ENCODE data around the gene HBG2.

Gene HBG2

GRCh38 chr11:5247472-5248192, 6.9 kb downstream of the HBG2 start:
- Mint-ChIP-seq H3K4me1 (ENCODE audit: low read depth) (no peaks in the 10 kb centered on the region), H3K27ac (no peak overlapping the region), H3K27me3 (peaks cover 8% of the 10 kb centered on the region), H3K36me3 (no peaks in the 10 kb centered on the region), H3K4me3 (no peak overlapping the region), H3K9me3 (ENCODE audit: low read depth) (no peaks in the 10 kb centered on the region)

GRCh38 chr11:5246772-5247471, 7.7 kb downstream of the HBG2 start:
- H3K27ac Mint-ChIP-seq = no peak overlapping the region
- no peak overlapping the region for H3K4me3 Mint-ChIP-seq
- no peaks in the 10 kb centered on the region for H3K36me3 Mint-ChIP-seq
- no peaks in the 10 kb centered on the region for H3K9me3 Mint-ChIP-seq (ENCODE audit: low read depth)
- H3K27me3 Mint-ChIP-seq = peaks cover 9% of the 10 kb centered on the region
- H3K4me1 Mint-ChIP-seq (ENCODE audit: low read depth) = no peaks in the 10 kb centered on the region

- Mint-ChIP-seq H3K9me3 (ENCODE audit: low read depth) (no peaks in the 10 kb centered on the region), H3K4me3 (no peak overlapping the region), H3K36me3 (no peaks in the 10 kb centered on the region), H3K27me3 (peaks cover 9% of the 10 kb centered on the region), H3K4me1 (ENCODE audit: low read depth) (no peaks in the 10 kb centered on the region), H3K27ac (no peak overlapping the region)
Observed at GRCh38 chr11:5245155-5245554, 9.4 kb downstream of the HBG2 start.

GRCh38 chr11:5243816-5244180, 10.8 kb downstream of the HBG2 start:
- peaks cover 8% of the 10 kb centered on the region for H3K27me3 Mint-ChIP-seq
- H3K9me3 Mint-ChIP-seq (ENCODE audit: low read depth) = no peaks in the 10 kb centered on the region

GRCh38 chr11:5242933-5243815, 11.4 kb downstream of the HBG2 start:
- Mint-ChIP-seq H3K4me1 (ENCODE audit: low read depth) (no peaks in the 10 kb centered on the region), H3K4me3 (no peak overlapping the region), H3K9me3 (ENCODE audit: low read depth) (no peaks in the 10 kb centered on the region), H3K27ac (no peak overlapping the region), H3K36me3 (no peaks in the 10 kb centered on the region), H3K27me3 (peaks cover 8% of the 10 kb centered on the region)

More at GRCh38 chr11:5243816-5244180, 10.8 kb downstream of the HBG2 start:
- no peak overlapping the region for H3K27ac Mint-ChIP-seq
- no peak overlapping the region for H3K4me3 Mint-ChIP-seq
- no peaks in the 10 kb centered on the region for H3K4me1 Mint-ChIP-seq (ENCODE audit: low read depth)
- no peaks in the 10 kb centered on the region for H3K36me3 Mint-ChIP-seq

- Mint-ChIP-seq H3K36me3 (no peaks in the 10 kb centered on the region), H3K9me3 (ENCODE audit: low read depth) (no peaks in the 10 kb centered on the region), H3K27me3 (peaks cover 13% of the 10 kb centered on the region), H3K27ac (no peak overlapping the region), H3K4me3 (no peak overlapping the region), H3K4me1 (ENCODE audit: low read depth) (no peaks in the 10 kb centered on the region)
Observed at GRCh38 chr11:5242208-5242607, 12.4 kb downstream of the HBG2 start.

GRCh38 chr11:5241458-5241857, 13.1 kb downstream of the HBG2 start:
- Mint-ChIP-seq H3K9me3 (ENCODE audit: low read depth) (no peaks in the 10 kb centered on the region), H3K4me3 (no peak overlapping the region), H3K27me3 (peaks cover 17% of the 10 kb centered on the region), H3K4me1 (ENCODE audit: low read depth) (no peaks in the 10 kb centered on the region), H3K36me3 (no peaks in the 10 kb centered on the region), H3K27ac (no peak overlapping the region)

- H3K4me3 Mint-ChIP-seq = no peak overlapping the region
- no peaks in the 10 kb centered on the region for H3K4me1 Mint-ChIP-seq (ENCODE audit: low read depth)
- H3K9me3 Mint-ChIP-seq (ENCODE audit: low read depth) = no peaks in the 10 kb centered on the region
- peaks cover 17% of the 10 kb centered on the region for H3K27me3 Mint-ChIP-seq
- no peaks in the 10 kb centered on the region for H3K36me3 Mint-ChIP-seq
- no peak overlapping the region for H3K27ac Mint-ChIP-seq
Observed at GRCh38 chr11:5240458-5240857, 14.1 kb downstream of the HBG2 start.

GRCh38 chr11:5240056-5240455, 14.5 kb downstream of the HBG2 start:
- H3K9me3 Mint-ChIP-seq (ENCODE audit: low read depth) = no peaks in the 10 kb centered on the region
- no peak overlapping the region for H3K4me3 Mint-ChIP-seq
- no peaks in the 10 kb centered on the region for H3K36me3 Mint-ChIP-seq
- peaks cover 16% of the 10 kb centered on the region for H3K27me3 Mint-ChIP-seq
- H3K4me1 Mint-ChIP-seq (ENCODE audit: low read depth) = no peaks in the 10 kb centered on the region
- H3K27ac Mint-ChIP-seq = no peak overlapping the region

GRCh38 chr11:5239046-5239445, 15.5 kb downstream of the HBG2 start:
- Mint-ChIP-seq H3K27ac (no peak overlapping the region), H3K36me3 (no peaks in the 10 kb centered on the region), H3K27me3 (peaks cover 13% of the 10 kb centered on the region), H3K4me1 (ENCODE audit: low read depth) (no peaks in the 10 kb centered on the region), H3K9me3 (ENCODE audit: low read depth) (no peaks in the 10 kb centered on the region), H3K4me3 (no peak overlapping the region)

GRCh38 chr11:5238486-5238885, 16.1 kb downstream of the HBG2 start:
- Mint-ChIP-seq H3K4me1 (ENCODE audit: low read depth) (no peaks in the 10 kb centered on the region), H3K27ac (no peak overlapping the region)

GRCh38 chr11:5237420-5237819, 17.2 kb downstream of the HBG2 start:
- Mint-ChIP-seq H3K4me3 (no peak overlapping the region), H3K27ac (no peak overlapping the region), H3K9me3 (ENCODE audit: low read depth) (no peaks in the 10 kb centered on the region), H3K36me3 (no peaks in the 10 kb centered on the region), H3K4me1 (ENCODE audit: low read depth) (no peaks in the 10 kb centered on the region), H3K27me3 (peaks cover 13% of the 10 kb centered on the region)

More at GRCh38 chr11:5238486-5238885, 16.1 kb downstream of the HBG2 start:
- H3K4me3 Mint-ChIP-seq = no peak overlapping the region
- no peaks in the 10 kb centered on the region for H3K36me3 Mint-ChIP-seq
- H3K27me3 Mint-ChIP-seq = peaks cover 13% of the 10 kb centered on the region
- H3K9me3 Mint-ChIP-seq (ENCODE audit: low read depth) = no peaks in the 10 kb centered on the region

- Mint-ChIP-seq H3K36me3 (no peaks in the 10 kb centered on the region), H3K27me3 (peaks cover 13% of the 10 kb centered on the region), H3K27ac (no peak overlapping the region), H3K4me1 (ENCODE audit: low read depth) (no peaks in the 10 kb centered on the region), H3K4me3 (no peak overlapping the region), H3K9me3 (ENCODE audit: low read depth) (no peaks in the 10 kb centered on the region)
Observed at GRCh38 chr11:5235364-5236095, 19.1 kb downstream of the HBG2 start.

GRCh38 chr11:5234381-5234834, 20.2 kb downstream of the HBG2 start, which contains the start of gene HBD:
TSS of gene HBD (minus strand) at chr11:5234483. CDS start at chr11:5234433, 50 bp downstream.
- H3K27ac Mint-ChIP-seq = no peak within 1 kb of the TSS
- H3K27me3 Mint-ChIP-seq = peaks cover 13% of the 10 kb centered on the region
- H3K36me3 Mint-ChIP-seq = no peaks in the 10 kb centered on the region

More at GRCh38 chr11:5234381-5234834, 20.2 kb downstream of the HBG2 start, which contains the start of gene HBD:
- H3K4me1 Mint-ChIP-seq (ENCODE audit: low read depth) = no peaks in the 10 kb centered on the region
- H3K9me3 Mint-ChIP-seq (ENCODE audit: low read depth) = no peaks in the 10 kb centered on the region
- H3K4me3 Mint-ChIP-seq = no peak within 1 kb of the TSS

Measured in activated naive CD8-positive, alpha-beta T cell (primary cell).